LoVo (cell line): ENCODE measurements around the gene MBNL3.
"Not testable (repeated sequence)": the region's sequence is repeated elsewhere in the genome, so short reads cannot be mapped to it uniquely, and the experiment has no call there.

Experiments
- DNase-seq: peaks from one replicate; pipeline ENCODE4 v3.0.0-alpha.2; 2016; ENCODE audit warnings: low spot score

MBNL3 gene

DNA sequence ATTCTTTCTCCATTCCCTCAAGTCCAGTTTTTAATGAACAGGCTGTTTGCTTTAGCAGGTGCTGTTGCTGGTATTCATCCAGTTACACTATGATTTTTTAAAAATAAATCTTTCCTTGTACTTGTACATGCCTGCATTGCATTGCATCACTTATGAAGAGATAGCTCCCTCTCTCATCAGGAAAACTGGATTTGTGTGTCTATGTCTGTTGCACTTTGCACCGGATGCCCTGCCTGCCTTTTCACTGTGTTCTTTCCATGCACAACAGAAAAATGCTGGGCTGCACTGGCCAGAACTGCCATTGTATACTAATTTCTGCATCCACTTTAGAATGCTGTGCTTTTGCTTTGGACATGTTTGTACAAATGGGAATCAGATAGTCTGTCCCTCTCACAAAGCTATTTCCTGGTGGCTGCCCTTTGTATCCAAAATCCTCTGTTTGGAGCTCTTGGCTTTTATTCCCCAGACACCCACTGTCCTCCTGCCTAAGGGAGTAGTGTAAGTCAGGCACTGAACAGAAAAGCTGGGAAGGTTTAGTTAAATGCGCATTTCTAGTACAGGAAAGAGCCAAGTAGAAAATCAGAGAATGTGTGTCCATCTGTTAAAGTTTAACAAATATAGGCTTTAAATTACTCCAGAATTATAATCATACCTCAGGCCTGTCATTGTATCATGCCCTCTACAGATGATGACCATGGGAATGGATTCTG, 119.1 kb downstream of the MBNL3 start:
- no peak for DNase-seq

DNA sequence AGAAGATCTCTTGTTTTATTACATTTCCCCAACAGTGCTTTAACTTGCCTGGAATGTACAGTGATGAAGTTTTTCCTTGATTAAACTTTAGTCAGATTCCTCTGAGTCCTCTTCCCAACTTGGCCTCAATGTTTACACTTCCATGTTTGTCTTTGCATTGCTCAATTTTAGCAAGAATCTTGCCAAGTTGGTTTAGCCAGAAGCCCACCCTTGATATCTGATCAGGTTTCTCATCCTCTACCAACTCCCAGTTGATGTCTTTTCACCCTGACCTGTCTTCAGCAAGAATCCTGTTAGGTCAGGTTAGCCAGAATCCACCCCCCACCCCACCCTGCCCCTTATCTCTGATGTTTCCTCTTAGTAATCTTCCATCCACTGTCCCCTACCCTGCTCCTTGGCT, 120.9 kb downstream of the MBNL3 start:
- no peak for DNase-seq

GRCh38 chrX:132367314-132367713, 121.5 kb downstream of the MBNL3 start:
- DNase-seq: no peak

DNA sequence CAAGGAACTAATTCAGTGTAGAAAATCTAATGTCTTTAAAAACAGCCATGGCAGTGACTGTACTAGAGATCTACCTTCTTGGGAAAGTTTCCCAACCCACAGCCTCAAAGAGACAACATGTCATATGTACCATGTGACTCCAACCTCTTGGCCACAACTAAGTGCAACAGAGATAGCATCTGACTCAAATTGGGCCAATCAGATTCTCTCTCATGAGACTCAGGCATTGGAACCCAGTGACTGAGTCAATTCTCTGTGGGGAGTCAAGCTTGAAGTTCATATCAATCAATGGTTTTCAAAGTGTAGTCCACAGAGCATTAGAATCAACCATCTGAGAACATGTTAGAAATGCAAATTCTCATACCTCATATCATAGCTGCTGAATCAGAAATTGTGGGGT, 123.3 kb downstream of the MBNL3 start:
- DNase-seq: no peak

- DNase-seq: no peak
Observed at GRCh38 chrX:132364313-132364712, 124.5 kb downstream of the MBNL3 start.

GRCh38 chrX:132353430-132353829, 135.4 kb downstream of the MBNL3 start:
- no peak for DNase-seq

GRCh38 chrX:132336172-132336571, 152.7 kb downstream of the MBNL3 start:
- DNase-seq: no peak

- DNase-seq: no peak
Observed at GRCh38 chrX:132333351-132333750, 155.5 kb downstream of the MBNL3 start.

DNA sequence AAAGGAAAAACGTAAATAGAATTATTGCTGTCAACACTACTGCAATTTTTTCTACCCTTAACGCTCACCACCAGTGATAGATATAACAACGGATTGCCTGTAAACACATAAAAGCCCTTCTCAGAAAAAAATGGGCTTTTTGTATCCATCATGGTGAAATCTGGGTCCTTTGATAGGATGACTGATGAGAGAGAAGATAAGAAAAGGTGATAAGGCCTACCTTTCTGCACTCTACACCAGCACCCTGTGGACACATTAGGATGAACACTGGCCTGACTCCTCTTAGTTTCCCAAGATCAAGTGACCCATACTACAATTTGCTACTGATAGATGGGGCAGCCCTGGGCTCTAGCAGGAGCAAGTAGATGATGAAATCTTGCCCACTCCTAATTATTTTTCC, 157.3 kb downstream of the MBNL3 start:
- DNase-seq: no peak

DNA sequence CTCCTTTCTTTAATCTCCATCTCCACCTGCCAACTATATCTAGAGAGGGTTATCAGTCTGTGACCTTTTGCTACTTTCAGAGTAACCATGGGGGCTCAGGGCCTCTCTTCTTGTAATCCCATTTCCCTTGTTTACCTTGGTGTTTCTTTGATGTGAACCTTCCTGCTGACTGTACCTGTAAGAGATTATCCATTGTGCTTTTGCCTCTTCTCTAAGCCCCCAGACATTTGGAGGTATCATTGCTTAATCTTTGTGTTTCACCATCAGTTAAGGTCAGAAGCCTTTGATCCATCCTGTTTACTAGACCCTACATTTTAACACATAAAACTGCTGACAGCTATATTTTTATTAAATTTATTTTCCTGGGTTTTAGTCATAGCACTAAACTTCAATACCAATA, 157.8 kb downstream of the MBNL3 start:
- no peak for DNase-seq

GRCh38 chrX:132330156-132330729, 158.6 kb downstream of the MBNL3 start:
- DNase-seq: no peak

DNA sequence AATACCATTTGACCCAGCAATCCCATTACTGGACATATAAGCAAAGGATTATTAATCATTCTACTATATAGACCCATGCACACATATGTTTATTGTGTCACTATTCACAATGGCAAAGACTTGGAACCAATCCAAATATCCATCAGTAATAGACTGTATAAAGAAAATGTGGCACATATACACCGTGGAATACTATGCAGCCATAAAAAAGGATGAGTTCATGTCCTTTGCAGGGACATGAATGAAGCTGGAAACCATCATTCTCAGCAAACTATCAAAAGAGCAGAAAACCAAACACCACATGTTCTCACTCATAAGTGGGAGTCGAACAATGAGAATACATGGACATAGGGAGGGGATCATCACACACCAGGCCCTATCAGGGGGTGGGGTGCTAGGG, 161.9 kb downstream of the MBNL3 start:
- DNase-seq: not testable (repeated sequence)
